ENCODE data around the gene ADAMTSL3.

The ADAMTSL3 gene

GRCh38 chr15:83854321-83854720, 200.4 kb downstream of the ADAMTSL3 start:
- no peaks in the 10 kb centered on the region for H3K27me3 ChIP-seq (ENCODE audit: insufficient read depth, low read length, poor library complexity, severe bottlenecking)
- no peaks in the 10 kb centered on the region for H3K9me3 ChIP-seq (ENCODE audit: insufficient read depth, low read depth, low read length)
- H3K9me2 ChIP-seq (replicated peaks; ENCODE audit: low read depth, low read length): no peaks in the 10 kb centered on the region
- TF ChIP-seq EZH2phosphoT487 (IDR thresholded peaks at IDR 0.05; ENCODE audit: borderline replicate concordance) (no peak), CTCF (conservative IDR thresholded peaks at IDR 0.05; ENCODE audit: low read length) (no peak)
- no peak overlapping the region for H3K4me2 ChIP-seq (ENCODE audit: low read depth, low read length, poor library complexity, severe bottlenecking)
- H3K79me2 ChIP-seq (ENCODE audit: insufficient read depth, low read length): no peaks in the 10 kb centered on the region
- no peaks in the 10 kb centered on the region for H3K4me1 ChIP-seq (ENCODE audit: insufficient read depth, low read length, poor library complexity, severe bottlenecking)
- no peak overlapping the region for H2AFZ ChIP-seq (ENCODE audit: low read length)
- H3K9ac ChIP-seq (ENCODE audit: low read depth, low read length, poor library complexity, severe bottlenecking): no peak overlapping the region
- H3K4me3 ChIP-seq (ENCODE audit: low read length, poor library complexity, severe bottlenecking): no peak overlapping the region
- H4K20me1 ChIP-seq (ENCODE audit: insufficient read depth, low read length, poor library complexity, severe bottlenecking): no peaks in the 10 kb centered on the region
- no peaks in the 10 kb centered on the region for H3K36me3 ChIP-seq (ENCODE audit: insufficient read depth, low read length)
- no peaks in the 10 kb centered on the region for H3F3A ChIP-seq (ENCODE audit: low read depth)

GRCh38 chr15:83854950-83855707, 201.2 kb downstream of the ADAMTSL3 start:
- H3K4me1 ChIP-seq (ENCODE audit: insufficient read depth, low read length, poor library complexity, severe bottlenecking): no peaks in the 10 kb centered on the region
- H2AFZ ChIP-seq (ENCODE audit: low read length): no peak overlapping the region
- no peak for TF ChIP-seq CTCF (conservative IDR thresholded peaks at IDR 0.05; ENCODE audit: low read length)

GRCh38 chr15:83855956-83856355, 202.0 kb downstream of the ADAMTSL3 start:
- Histone ChIP-seq H3K4me2 (ENCODE audit: low read depth, low read length, poor library complexity, severe bottlenecking) (no peak overlapping the region), H4K20me1 (ENCODE audit: insufficient read depth, low read length, poor library complexity, severe bottlenecking) (no peaks in the 10 kb centered on the region), H3K9me2 (replicated peaks; ENCODE audit: low read depth, low read length) (no peaks in the 10 kb centered on the region), H3F3A (ENCODE audit: low read depth) (no peaks in the 10 kb centered on the region), H3K79me2 (ENCODE audit: insufficient read depth, low read length) (no peaks in the 10 kb centered on the region), H2AFZ (ENCODE audit: low read length) (no peak overlapping the region), H3K4me3 (ENCODE audit: low read length, poor library complexity, severe bottlenecking) (no peak overlapping the region), H3K9ac (ENCODE audit: low read depth, low read length, poor library complexity, severe bottlenecking) (no peak overlapping the region), H3K36me3 (ENCODE audit: insufficient read depth, low read length) (no peaks in the 10 kb centered on the region), H3K4me1 (ENCODE audit: insufficient read depth, low read length, poor library complexity, severe bottlenecking) (no peaks in the 10 kb centered on the region), H3K27me3 (ENCODE audit: insufficient read depth, low read length, poor library complexity, severe bottlenecking) (no peaks in the 10 kb centered on the region), H3K9me3 (ENCODE audit: insufficient read depth, low read depth, low read length) (no peaks in the 10 kb centered on the region)
- TF ChIP-seq CTCF (conservative IDR thresholded peaks at IDR 0.05; ENCODE audit: low read length) (no peak), EZH2phosphoT487 (IDR thresholded peaks at IDR 0.05; ENCODE audit: borderline replicate concordance) (no peak)

More at GRCh38 chr15:83854950-83855707, 201.2 kb downstream of the ADAMTSL3 start:
- no peak overlapping the region for H3K4me3 ChIP-seq (ENCODE audit: low read length, poor library complexity, severe bottlenecking)
- H3K4me2 ChIP-seq (ENCODE audit: low read depth, low read length, poor library complexity, severe bottlenecking): no peak overlapping the region
- no peaks in the 10 kb centered on the region for H3K9me3 ChIP-seq (ENCODE audit: insufficient read depth, low read depth, low read length)
- H3K9me2 ChIP-seq (replicated peaks; ENCODE audit: low read depth, low read length): no peaks in the 10 kb centered on the region
- H4K20me1 ChIP-seq (ENCODE audit: insufficient read depth, low read length, poor library complexity, severe bottlenecking): no peaks in the 10 kb centered on the region
- H3K36me3 ChIP-seq (ENCODE audit: insufficient read depth, low read length): no peaks in the 10 kb centered on the region
- H3K79me2 ChIP-seq (ENCODE audit: insufficient read depth, low read length): no peaks in the 10 kb centered on the region
- H3K27me3 ChIP-seq (ENCODE audit: insufficient read depth, low read length, poor library complexity, severe bottlenecking): no peaks in the 10 kb centered on the region
- H3F3A ChIP-seq (ENCODE audit: low read depth): no peaks in the 10 kb centered on the region
- no peak overlapping the region for H3K9ac ChIP-seq (ENCODE audit: low read depth, low read length, poor library complexity, severe bottlenecking)
